ENCODE results near the gene TYMP.

DNA sequence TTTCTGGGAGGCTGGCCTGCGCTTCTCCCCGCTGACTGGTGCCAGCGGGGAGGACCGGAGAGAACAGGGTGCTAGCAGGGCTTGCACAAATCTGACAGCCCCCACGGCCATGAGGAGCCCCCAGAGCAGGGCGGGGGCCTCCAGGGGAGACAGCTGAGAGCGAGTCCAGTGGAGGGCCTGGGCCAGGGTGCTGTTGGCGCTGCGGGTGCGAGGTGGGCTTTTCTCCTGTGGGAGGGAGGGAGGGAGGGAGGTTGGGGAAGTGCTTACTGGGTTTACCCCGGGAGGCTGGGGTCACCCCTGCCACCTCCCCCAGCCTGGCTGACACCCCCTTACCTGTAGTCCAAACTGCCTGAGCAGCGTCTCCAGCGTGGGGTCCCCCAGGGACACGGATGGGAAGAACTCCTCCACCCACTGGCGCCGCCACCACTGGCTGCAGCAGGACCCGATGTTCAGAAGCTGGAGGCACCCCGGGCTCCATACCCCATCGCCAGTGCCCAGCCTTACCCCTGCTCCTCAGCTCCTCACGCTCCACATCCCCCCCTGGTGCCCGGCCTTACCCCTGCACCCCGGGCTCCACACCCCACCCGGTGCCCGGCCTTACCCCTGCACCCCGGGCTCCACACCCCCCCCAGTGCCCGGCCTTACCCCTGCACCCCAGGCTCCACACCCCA, 26.2 kb downstream of the TYMP start:
- TF ChIP-seq, protein P1, sequence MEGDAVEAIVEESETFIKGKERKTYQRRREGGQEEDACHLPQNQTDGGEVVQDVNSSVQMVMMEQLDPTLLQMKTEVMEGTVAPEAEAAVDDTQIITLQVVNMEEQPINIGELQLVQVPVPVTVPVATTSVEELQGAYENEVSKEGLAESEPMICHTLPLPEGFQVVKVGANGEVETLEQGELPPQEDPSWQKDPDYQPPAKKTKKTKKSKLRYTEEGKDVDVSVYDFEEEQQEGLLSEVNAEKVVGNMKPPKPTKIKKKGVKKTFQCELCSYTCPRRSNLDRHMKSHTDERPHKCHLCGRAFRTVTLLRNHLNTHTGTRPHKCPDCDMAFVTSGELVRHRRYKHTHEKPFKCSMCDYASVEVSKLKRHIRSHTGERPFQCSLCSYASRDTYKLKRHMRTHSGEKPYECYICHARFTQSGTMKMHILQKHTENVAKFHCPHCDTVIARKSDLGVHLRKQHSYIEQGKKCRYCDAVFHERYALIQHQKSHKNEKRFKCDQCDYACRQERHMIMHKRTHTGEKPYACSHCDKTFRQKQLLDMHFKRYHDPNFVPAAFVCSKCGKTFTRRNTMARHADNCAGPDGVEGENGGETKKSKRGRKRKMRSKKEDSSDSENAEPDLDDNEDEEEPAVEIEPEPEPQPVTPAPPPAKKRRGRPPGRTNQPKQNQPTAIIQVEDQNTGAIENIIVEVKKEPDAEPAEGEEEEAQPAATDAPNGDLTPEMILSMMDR (IDR thresholded peaks at IDR 0.05) = no peak
- no peak for TF ChIP-seq POLR2A (IDR thresholded peaks at IDR 0.05)

Measured in testis (tissue), 2 donors.